Measurements from ENCODE around the gene PDE8A. TPM values are rescaled to one million over a fixed set of nuclear protein-coding genes. Genes with fewer than 3 reads are reported as not detected.

Gene PDE8A
- total RNA-seq, 1 donor from 2014 or later: 13.5 TPM

DNA sequence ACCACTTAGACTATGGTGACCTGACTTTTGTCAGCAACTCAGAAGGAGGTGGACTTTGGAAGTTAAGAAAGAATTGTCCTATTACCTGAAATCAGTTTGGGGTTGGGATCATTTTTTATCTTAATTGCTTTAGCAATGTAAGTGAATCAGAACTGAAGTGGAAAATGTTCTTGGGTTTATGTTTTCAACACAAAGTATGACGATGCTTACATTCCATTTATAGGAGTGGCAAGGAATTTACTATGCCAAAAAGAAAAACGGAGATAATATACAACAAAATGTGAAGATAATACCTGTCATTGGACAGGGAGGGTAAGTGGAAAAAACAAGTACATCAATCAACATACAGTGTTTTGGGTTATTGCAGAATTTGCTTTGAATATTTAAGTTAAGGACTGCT, 116.1 kb downstream of the PDE8A start:
- intact Hi-C loops (cut with DNase I): no loop called here
- DNase-seq (no peak), ATAC-seq (ENCODE audit: poor library complexity) (no peak)

DNA sequence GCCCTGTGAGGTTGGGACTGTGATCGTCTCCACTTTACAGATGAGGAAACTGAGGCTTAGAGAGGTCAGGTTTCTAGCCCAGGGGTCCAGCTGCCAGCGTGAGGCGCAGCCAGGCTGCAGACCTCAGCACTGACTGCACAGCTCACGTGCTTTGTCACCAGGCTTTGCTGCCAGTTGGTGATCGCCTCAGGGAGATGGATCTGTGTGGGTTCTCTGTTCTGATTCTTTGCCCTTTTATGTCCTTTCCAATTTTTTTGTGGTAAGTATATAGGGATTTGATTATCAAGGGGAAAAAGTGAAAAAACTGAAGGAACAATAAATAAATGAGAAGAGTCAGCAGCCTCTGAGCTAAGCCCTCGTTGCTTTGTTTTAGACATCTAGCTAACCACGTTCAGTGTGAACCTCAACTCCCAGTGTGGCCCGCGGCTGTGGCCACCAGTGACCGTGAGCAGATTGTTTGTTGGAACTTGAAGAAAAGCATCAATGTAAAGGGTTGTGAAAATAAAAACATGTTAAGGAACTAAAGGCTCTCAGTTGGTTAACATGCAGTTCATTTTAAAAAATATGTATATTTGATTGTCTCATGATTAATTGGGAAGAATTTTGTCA, 117.6 kb downstream of the PDE8A start:
- intact Hi-C loops (cut with DNase I): no loop called here
- no peak for DNase-seq
- ATAC-seq (ENCODE audit: poor library complexity): no peak

DNA sequence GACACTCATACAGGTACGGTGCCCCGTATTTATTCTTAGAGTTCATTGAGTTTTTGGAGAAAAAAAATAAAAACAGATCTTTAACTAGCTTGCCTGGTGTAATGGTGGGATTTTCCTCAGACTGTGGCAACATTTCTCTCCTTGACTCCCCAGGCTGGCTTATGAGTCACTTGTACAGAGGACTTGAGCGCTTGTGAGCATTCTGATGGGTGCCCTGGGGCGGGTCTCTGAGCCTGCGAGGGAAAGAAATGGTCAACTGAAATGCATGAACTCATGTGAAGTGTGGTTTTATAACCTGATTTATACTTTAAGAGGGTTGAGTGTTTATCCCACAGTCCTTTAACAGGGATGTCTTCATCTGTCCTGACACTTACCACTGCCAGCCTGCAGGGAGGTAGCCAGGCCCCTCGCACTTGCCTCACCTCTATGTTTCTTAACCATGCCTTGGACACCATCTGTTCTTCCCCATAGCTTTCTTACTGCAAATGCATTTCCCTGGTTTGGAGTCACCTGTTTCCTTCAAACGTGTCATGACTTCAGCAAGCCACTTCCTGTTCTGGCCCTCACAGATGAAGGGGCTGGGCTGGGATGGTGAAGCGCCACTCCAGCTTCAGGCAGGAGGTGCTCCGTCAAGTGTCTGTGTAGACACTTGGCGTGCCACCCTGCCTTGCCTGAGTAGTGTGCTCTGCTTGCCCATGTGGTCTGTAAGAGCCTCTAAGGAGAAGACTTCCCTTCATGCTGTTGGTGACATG, 118.7 kb downstream of the PDE8A start:
- intact Hi-C loops (cut with DNase I): no loop called here
- ATAC-seq (ENCODE audit: poor library complexity) (no peak), DNase-seq (no peak)

DNA sequence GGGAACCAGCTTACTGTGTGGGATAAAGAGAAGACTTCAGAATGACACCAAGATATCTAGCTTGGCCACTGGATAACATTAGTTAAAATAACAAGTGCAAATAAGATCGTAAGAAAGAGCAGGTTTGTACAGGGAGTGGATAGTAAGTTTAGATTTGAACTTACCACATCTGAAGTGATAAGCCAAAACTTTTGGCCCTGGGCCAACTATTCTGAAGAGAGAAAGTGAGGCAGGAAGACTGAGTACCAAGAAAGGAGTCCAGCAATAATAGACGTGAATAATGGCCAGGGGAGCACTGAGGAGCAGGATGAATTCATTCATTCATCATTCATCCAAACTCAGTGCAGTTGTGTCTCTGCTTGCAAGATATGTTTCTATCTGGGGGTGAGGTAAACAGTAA, 122.9 kb downstream of the PDE8A start:
- DNase-seq: no peak
- intact Hi-C loops (cut with DNase I): no loop called here
- ATAC-seq (ENCODE audit: poor library complexity): no peak

DNA sequence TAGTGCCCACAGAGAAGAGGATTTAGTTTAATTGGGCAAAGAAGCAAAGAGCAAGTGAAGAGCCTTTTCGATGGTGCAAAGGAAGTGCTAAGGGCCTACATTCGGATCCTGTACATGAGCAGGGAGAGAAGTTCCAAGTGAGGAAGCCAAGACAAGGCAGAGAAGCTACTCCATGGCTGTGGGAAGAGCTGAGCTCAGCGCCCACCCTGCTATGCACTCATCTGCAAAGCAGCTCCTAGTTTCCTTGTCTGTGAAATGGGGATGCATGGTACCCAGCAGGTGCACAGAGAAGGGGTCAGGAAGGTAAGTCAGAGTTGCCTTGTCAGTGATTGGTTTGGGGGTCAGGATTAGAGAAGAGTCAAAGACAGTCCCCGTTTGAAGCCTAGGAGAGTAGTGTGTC, 126.5 kb downstream of the PDE8A start:
- intact Hi-C loops (cut with DNase I): no loop called here
- ATAC-seq (ENCODE audit: poor library complexity) (no peak), DNase-seq (no peak)

DNA sequence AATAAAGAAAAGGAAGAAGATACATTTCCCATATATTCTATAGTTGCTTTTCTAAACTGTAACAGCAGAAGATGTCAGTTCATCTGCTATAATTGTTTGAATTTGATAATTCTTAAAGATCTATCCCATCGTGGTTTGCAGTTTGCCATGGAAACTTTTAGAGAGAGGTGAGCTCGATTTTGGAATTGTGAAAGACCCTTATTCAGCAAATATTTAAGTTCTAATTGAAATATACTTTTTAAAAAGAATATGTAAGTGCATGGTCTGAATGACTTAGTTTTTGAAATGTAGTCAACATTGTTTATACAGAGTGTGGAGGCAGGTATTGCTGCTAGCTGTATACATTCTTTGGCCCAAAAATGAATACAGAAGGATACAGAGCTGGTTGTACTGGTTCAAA, 127.7 kb downstream of the PDE8A start:
- ATAC-seq (ENCODE audit: poor library complexity): no peak
- intact Hi-C loops (cut with DNase I): no loop called here
- no peak for DNase-seq

DNA sequence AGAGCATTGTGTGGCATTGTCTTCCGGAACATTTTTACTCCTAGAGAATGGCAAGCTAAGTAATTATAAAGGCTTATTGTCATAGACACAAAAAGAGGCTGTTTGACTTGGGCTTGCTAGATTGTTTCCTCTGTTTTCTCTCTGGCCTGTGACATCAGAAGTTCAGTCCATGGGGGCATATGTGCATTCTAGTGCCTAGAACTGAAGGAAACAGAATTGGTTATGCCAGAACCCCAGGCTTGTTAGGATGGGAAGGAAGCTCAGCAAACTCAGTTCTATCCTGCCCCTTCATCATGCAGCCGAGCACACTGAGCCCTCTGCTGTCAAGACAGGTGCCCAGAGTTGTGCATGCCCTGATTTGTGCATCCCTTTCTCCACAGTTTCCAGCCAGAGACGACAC, 131.3 kb downstream of the PDE8A start:
- ATAC-seq (ENCODE audit: poor library complexity) (no peak), DNase-seq (no peak)
- intact Hi-C loops (cut with DNase I): no loop called here

DNA sequence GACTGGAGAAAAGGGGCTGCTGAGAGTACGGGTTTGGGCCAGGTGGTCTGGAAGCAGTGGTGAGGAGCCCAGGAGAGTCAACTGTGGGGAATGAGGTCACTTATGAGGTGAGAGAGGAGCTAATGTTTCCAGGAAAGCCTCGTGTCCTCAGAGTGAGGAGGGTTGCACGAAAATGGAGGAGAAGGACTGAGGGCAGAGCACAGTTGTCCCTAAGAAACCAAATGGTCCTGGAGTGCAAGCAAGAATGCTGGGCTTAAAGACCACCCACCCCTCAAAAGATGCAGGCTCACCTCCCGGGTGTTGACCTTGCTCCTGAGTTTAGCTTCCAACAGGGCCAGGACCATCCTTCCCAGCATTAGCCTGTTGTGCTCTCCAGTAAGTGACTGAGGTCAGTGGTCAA, 133.2 kb downstream of the PDE8A start:
- intact Hi-C loops (cut with DNase I): no loop called here
- ATAC-seq (ENCODE audit: poor library complexity): no peak
- no peak for DNase-seq

DNA sequence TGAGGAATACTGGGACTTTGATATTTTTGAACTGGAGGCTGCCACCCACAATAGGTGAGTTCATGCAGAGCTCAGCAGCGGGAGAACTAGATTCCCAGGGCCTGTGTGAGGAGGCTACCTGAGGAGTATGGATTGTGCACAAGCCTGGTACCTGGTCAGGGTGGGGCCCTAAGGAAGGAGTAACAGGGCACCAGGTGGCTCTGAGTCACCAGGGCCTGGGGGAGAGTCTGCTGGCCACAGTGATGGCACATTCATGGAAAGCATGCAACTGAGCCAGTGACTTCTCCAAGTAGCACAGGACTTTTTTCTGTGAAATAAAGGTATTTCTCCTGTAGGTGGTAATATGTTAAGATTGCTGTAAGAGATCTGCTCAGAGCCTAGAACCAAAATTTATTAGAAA, 134.4 kb downstream of the PDE8A start:
- ATAC-seq (ENCODE audit: poor library complexity) (no peak), DNase-seq (no peak)
- intact Hi-C loops (cut with DNase I): no loop called here

DNA sequence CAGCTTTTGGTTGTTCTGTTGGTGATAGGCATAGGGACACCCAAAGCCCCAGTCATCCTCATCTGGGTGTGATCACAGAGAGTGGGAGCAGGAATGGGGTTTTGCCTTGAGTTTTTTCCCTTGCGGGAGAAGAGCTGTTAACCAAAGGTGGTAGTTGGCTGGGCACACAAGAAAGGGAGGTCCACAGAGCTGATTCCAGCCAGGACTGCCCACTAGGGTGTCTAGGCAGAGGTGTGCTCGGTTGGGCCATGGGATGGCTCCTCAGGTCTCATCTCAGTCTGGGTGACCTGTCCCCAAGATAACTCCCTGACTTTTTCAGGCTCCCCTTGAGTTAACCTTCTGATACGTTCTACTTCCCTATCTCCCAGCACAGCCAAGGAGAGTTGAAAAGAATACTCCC, 134.8 kb downstream of the PDE8A start:
- intact Hi-C loops (cut with DNase I): no loop called here
- no peak for DNase-seq
- ATAC-seq (ENCODE audit: poor library complexity): no peak

DNA sequence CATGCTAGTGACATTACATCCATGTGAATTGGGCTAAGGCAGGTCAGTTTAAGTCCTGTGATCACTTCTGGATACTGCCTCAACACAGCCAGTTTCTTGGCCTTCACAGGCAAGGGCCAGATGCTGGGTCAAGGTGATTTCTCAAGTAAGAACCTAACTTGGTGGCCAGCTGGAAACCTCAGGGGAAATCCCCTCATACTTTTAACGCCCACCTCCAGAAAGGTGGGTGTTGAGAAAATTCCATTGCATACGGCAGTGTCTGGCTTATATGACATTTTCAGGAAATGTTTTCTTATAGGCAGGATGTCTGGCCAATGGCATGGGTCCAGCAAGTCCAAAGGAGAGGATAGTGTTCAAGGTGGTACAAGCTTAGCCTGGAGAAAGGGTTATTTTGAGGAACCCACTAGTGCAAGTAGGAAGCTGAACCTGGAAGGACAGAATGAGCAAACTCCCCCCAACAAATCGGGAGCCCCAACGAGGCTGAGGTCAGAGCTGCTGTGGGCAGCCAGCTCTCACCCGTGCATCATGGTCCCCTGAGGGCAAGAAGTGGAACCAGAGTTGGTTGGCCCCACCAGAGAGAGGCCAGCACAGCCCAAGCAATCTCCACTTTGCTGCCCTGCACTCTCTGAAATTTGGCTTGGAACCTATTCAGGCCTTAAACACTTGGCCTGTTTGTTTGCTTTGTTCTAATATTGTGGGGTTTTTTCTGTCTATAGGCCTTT, 135.4 kb downstream of the PDE8A start:
- intact Hi-C loops (cut with DNase I): no loop called here
- ATAC-seq (ENCODE audit: poor library complexity) (no peak), DNase-seq (no peak)

DNA sequence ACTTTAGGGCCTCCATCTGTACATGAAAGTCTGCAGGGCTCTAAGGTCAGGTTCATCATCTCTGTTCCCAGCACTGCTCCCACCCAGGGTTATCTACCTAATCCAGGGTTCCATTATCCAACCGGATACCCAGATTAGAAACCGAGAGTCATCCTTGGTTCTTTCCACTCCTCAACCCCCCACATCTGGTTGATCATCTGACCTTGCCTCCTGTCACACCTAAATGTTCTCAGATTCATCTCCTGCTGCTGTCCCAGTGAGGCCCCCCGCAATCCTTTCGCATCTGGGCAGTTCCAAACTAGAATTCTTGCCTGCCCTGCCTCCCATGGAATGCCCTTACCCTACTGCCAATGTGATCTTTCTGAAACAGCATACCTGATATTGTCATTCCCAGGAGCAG, 136.5 kb downstream of the PDE8A start:
- intact Hi-C loops (cut with DNase I): no loop called here
- peak; percentile 8 for ATAC-seq (ENCODE audit: poor library complexity)

DNA sequence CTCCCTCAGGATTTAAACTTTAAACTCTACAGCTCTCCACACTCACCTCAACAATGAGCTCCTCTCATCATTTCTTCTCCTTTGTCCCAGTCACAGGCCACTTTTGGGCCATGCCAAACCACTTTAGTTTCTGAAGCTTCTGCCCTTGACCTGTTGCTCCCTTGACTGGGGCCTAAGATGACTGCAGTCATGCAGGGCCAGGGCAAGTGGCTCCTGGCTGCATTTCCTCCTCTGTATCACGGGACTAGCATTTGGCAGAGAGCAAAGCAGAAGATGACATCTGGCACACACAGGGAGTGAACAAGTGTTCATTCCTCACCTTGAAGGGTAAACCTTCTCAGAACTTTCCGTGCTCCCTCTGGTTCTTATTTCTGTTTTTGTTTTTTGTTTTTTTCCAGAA, 136.9 kb downstream of the PDE8A start:
- ATAC-seq (ENCODE audit: poor library complexity) (peak; percentile 89), DNase-seq (no peak)
- intact Hi-C loops (cut with DNase I): no loop called here

More for the DNA sequence above, 136.5 kb downstream of the PDE8A start:
- DNase-seq: no peak

DNA sequence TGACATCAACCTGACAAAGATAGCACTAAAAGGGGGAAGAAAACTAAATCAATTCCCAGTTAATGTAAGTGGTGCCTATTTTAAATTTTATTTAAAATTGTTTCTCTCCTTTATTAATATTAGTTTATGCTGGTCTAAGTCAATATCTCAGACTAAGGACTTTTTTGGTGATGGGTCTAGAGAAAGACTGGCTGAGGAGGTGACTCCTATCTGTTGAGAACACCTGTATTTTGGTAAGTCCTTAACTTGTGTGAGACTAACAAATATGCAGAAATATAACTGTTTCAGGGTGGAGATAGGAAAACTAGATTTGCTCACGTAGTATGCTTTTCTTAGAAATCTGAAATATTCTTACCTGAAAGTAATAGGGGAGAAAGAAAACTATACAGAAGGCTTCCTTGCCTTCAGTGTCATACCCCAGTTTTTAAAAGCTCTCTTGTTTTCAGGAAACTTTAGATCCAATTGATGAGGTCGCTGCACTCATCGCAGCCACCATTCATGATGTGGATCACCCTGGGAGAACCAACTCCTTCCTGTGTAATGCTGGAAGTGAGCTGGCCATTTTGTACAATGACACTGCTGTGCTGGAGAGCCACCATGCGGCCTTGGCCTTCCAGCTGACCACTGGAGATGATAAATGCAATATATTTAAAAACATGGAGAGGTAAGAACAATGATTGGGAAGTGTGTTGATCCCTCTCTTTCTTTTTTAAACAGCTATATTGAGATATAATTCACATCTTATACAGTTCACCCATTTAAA, 138.9 kb downstream of the PDE8A start:
- intact Hi-C loops (cut with DNase I): no loop called here
- DNase-seq (no peak), ATAC-seq (ENCODE audit: poor library complexity) (no peak)

DNA sequence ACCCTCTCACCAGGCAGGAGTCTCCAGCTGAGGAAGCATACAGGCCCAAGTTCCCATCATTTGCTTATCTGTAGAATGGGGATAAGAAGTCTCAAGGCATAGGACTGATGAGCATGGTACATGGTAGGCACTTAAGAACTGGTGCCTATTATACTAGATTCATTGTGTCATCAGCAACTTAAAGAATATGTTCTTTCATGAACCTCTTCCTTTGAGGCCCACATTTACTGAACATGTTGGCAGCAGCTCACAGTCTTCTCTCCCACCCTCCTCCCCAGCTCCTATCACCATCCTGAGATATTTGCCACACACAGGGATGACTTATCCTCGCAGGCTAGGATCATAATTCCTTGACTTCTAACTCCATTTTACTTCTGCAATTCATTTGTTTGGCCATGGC, 142.5 kb downstream of the PDE8A start:
- DNase-seq (no peak), ATAC-seq (ENCODE audit: poor library complexity) (no peak)
- intact Hi-C loops (cut with DNase I): no loop called here

DNA sequence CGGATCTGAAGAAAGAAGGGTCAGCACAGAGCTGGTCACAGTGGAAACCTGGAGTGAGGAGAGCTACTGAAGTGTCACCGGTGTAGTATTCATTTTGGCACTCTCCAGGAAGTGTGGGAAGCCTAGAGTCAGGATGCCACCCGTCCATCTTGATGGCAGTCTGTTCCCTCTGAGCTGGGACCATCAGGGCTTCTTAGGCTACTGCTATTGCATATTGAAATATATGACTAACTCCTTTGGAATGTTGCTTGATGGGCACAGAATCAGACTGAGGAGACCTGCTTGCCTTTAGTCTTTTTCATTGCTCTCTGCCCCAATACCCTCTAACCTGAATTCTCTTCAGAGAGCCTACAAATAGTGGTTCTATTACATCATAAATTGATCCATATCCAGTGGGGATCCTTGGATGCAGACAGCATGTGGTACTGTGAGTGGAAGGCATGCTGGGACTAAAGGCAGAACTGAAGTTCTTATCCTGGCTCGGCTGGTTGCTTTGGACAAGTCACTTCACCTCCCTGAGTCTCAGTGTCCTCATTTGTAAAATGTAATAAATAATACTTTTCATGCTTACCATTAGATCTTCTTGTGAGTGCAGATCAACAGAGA, 143.5 kb downstream of the PDE8A start:
- ATAC-seq (ENCODE audit: poor library complexity) (no peak), DNase-seq (no peak)
- intact Hi-C loops (cut with DNase I): no loop called here

DNA sequence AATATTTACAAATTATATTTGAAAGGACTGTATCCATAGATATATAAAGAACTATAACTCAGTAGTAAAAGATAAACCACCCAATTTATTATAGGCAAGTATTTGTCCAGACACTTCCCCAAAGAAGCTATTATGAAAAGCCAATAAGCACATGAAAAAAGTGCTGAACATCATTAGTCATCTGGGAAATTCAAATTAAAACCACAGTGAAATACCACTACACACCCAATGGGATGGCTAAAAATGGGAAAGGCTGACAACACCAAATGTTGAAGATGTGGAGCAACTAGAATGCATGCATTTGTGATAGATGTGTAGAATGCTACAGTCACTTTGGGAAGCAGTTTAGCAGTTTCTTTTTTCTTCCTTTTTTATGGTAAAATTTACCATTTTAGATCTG, 147.0 kb downstream of the PDE8A start:
- ATAC-seq (ENCODE audit: poor library complexity): no peak
- intact Hi-C loops (cut with DNase I): no loop called here
- no peak for DNase-seq

DNA sequence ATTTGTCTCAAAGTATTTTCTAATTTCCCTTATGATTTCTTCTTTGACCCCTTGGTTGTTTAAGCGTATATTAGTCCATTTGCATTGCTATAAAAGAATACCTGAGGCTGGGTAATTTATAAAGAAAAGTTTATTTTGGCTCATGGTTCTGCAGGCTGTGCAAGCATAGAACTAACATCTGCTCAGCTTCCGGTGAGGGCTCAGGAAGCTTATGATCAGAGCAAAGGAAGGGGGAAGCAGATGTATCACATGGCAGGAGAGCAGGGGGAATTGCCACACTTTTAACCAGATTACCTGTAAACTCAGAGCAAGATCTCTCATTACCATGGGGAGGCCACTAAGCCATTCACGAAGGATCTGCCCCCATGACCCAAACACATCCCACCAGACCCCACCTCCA, 148.2 kb downstream of the PDE8A start:
- no peak for ATAC-seq (ENCODE audit: poor library complexity)
- intact Hi-C loops (cut with DNase I): no loop called here
- no peak for DNase-seq

DNA sequence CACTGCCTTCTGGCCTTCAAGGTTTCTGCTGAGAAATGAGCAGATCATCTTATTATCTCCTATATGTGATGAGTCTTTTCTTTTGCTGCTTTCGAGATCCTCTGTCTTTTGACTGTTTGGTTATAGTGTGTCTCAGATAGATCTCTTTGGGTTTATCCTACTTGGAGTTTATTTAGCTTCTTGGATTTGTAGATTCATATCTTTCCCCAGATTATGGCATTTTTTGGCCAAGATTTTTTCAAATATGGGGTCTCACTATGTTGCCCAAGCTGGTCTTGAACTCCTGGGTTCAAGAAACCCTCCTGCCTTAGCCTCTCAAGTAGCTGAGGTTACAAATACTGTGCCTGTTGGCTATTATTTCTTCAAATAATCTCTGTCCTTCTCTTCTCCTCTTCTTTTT, 150.3 kb downstream of the PDE8A start:
- DNase-seq (no peak), ATAC-seq (ENCODE audit: poor library complexity) (no peak)
- intact Hi-C loops (cut with DNase I): no loop called here
